H1 (cell line): ENCODE data around the gene TRAF3IP1. TPM values are rescaled to one million over a fixed set of nuclear protein-coding genes. Genes with fewer than 3 reads are reported as not detected.

ENCODE experiments used
- CTCF ChIA-PET: fragments of 300-600 bp; sonication (Branson Sonifier 250); formaldehyde crosslinking; loops from one replicate; lab custom pipeline; 2021; ENCODE audit not compliant: partially characterized antibody; lab: Charles Lee
- POLR2A ChIA-PET: fragments of 300-600 bp; sonication (Branson Sonifier 250); formaldehyde crosslinking; loops from one replicate; lab custom pipeline; 2021; ENCODE audit warnings: inconsistent platforms; ENCODE audit not compliant: partially characterized antibody; lab: Charles Lee
- DNase-seq, 2 experiments: peaks; one replicate each; pipeline versions ENCODE4 v3.0.0 to v3.0.0-alpha.2; 2010 to 2022; ENCODE audit warnings: low spot score in 2 of 2, low read depth in 1 of 2, mixed read lengths in 1 of 2
- FAIRE-seq: peaks from 2 replicates; lab custom pipeline; 2011; peaks lifted over from hg19 to GRCh38; lab: Jason Lieb, UNC
- H2AFZ ChIP-seq: 2 replicates; pipeline ENCODE4 v1.8.1; 2012; ENCODE audit warnings: low read length, inconsistent platforms
- H2AK5ac ChIP-seq: 2 replicates; pipeline ENCODE4 v1.6.1; 2013; ENCODE audit warnings: low read depth, low read length
- H2BK120ac ChIP-seq: replicated peaks from 2 replicates; pipeline ENCODE3; 2013; ENCODE audit warnings: low read depth, low read length, inconsistent platforms
- H2BK12ac ChIP-seq: 2 replicates; pipeline ENCODE4 v1.6.1; 2013; ENCODE audit warnings: low read depth, low read length
- H2BK15ac ChIP-seq: 2 replicates; pipeline ENCODE4 v1.6.1; 2013; ENCODE audit warnings: low read length
- H2BK20ac ChIP-seq: 2 replicates; pipeline ENCODE4 v1.6.1; 2013; ENCODE audit warnings: low read length
- H2BK5ac ChIP-seq: 2 replicates; pipeline ENCODE4 v1.6.1; 2013; ENCODE audit warnings: low read depth, low read length
- H3K14ac ChIP-seq: 2 replicates; pipeline ENCODE4 v1.6.1; 2013; ENCODE audit warnings: inconsistent platforms; ENCODE audit not compliant: insufficient read length
- H3K18ac ChIP-seq: 2 replicates; pipeline ENCODE4 v1.6.1; 2013; ENCODE audit warnings: low read length; ENCODE audit errors: extremely low read depth
- H3K23ac ChIP-seq: 2 replicates; pipeline ENCODE4 v1.6.1; 2013; ENCODE audit warnings: inconsistent platforms; ENCODE audit not compliant: insufficient read length
- H3K23me2 ChIP-seq: 2 replicates; pipeline ENCODE4 v1.6.1; 2013; ENCODE audit warnings: low read depth, low read length
- H3K27ac ChIP-seq: 2 replicates; pipeline ENCODE4 v1.6.1; 2011; ENCODE audit warnings: low read depth, low read length, inconsistent platforms
- H3K27me3 ChIP-seq, 4 experiments: replicated peaks in 1 of 4; 1 replicate in 1 of 4; 2 replicates in 3 of 4; pipeline versions ENCODE4 v1.6.1 to v1.8.1; 2011 to 2013; ENCODE audit warnings: low read length in 3 of 4, mild to moderate bottlenecking in 3 of 4, inconsistent platforms in 2 of 4, mixed read lengths in 2 of 4, moderate library complexity in 1 of 4; ENCODE audit not compliant: control insufficient read depth in 3 of 4, insufficient read depth in 3 of 4; ENCODE audit errors: extremely low read depth in 1 of 4
- H3K36me3 ChIP-seq, 4 experiments: 2 replicates each; pipeline versions ENCODE4 v1.6.1 to v1.8.1; 2011 to 2013; ENCODE audit warnings: mild to moderate bottlenecking in 4 of 4, low read length in 3 of 4, moderate library complexity in 2 of 4, control low read depth in 1 of 4, inconsistent platforms in 1 of 4; ENCODE audit not compliant: insufficient read depth in 4 of 4, control insufficient read depth in 2 of 4
- H3K4ac ChIP-seq: replicated peaks from 2 replicates; pipeline ENCODE3; 2013; ENCODE audit warnings: low read length, low read depth, mixed read lengths, inconsistent platforms; ENCODE audit not compliant: insufficient read length
- H3K4me1 ChIP-seq, 4 experiments: replicated peaks in 1 of 4; 1 replicate in 1 of 4; 2 replicates in 3 of 4; pipeline versions ENCODE4 v1.6.1 to v1.8.1; 2011 to 2013; ENCODE audit warnings: low read length in 3 of 4, inconsistent platforms in 2 of 4, mixed read lengths in 1 of 4; ENCODE audit not compliant: insufficient read depth in 4 of 4, control insufficient read depth in 3 of 4
- H3K4me2 ChIP-seq, 2 experiments: 2 replicates each; pipeline versions ENCODE4 v1.6.1 to v1.8.1; 2011 to 2013; ENCODE audit warnings: low read depth in 2 of 2, low read length in 2 of 2, control low read depth in 1 of 2, inconsistent platforms in 1 of 2, mild to moderate bottlenecking in 1 of 2; ENCODE audit not compliant: insufficient read depth in 1 of 2
- H3K4me3 ChIP-seq, 4 experiments: fragments of 200-600, 300-600 bp in 1 of 4; sonication (generic), shearing (Covaris generic), sonication (Bioruptor Twin) in 1 of 4; 2 replicates each; pipeline versions ENCODE4 v1.5.1 to v1.8.1; 2011 to 2016; ENCODE audit warnings: low read length in 4 of 4, low read depth in 3 of 4, control low read depth in 2 of 4, inconsistent platforms in 2 of 4, mild to moderate bottlenecking in 2 of 4, mixed read lengths in 1 of 4, moderate library complexity in 1 of 4; ENCODE audit not compliant: insufficient read depth in 2 of 4; ENCODE audit errors: extremely low read depth in 1 of 4
- H3K56ac ChIP-seq: replicated peaks from 2 replicates; pipeline ENCODE3; 2013; ENCODE audit warnings: low read depth, mild to moderate bottlenecking, mixed read lengths, low read length, inconsistent platforms; ENCODE audit not compliant: insufficient read length
- H3K79me1 ChIP-seq: 2 replicates; pipeline ENCODE4 v1.6.1; 2013; ENCODE audit warnings: low read depth, low read length, control low read depth
- H3K79me2 ChIP-seq, 2 experiments: 2 replicates each; pipeline versions ENCODE4 v1.6.1 to v1.8.1; 2012 to 2013; ENCODE audit warnings: low read length in 2 of 2, mild to moderate bottlenecking in 2 of 2, inconsistent platforms in 1 of 2; ENCODE audit not compliant: insufficient read depth in 2 of 2, control insufficient read depth in 1 of 2
- H3K9ac ChIP-seq, 4 experiments: replicated peaks in 1 of 4; 1 replicate in 1 of 4; 2 replicates in 3 of 4; pipeline versions ENCODE4 v1.6.1 to v1.8.1; 2011 to 2013; ENCODE audit warnings: low read depth in 3 of 4, low read length in 3 of 4, control low read depth in 2 of 4, mild to moderate bottlenecking in 2 of 4, moderate library complexity in 2 of 4, inconsistent platforms in 1 of 4; ENCODE audit errors: extremely low read depth in 1 of 4
- H3K9me3 ChIP-seq, 2 experiments: 2 replicates each; pipeline versions ENCODE4 v1.6.1 to v1.8.1; 2012 to 2013; ENCODE audit warnings: mild to moderate bottlenecking in 2 of 2, moderate library complexity in 2 of 2, control low read depth in 1 of 2, inconsistent platforms in 1 of 2, low read depth in 1 of 2, low read length in 1 of 2, mixed read lengths in 1 of 2; ENCODE audit not compliant: insufficient read depth in 2 of 2
- H4K20me1 ChIP-seq, 2 experiments: replicated peaks in 1 of 2; 2 replicates each; pipeline versions ENCODE3 to v1.8.1; 2011 to 2013; ENCODE audit warnings: inconsistent platforms in 2 of 2, low read length in 2 of 2, mild to moderate bottlenecking in 1 of 2; ENCODE audit not compliant: insufficient read depth in 2 of 2, control insufficient read depth in 1 of 2
- H4K5ac ChIP-seq: 2 replicates; pipeline ENCODE4 v1.6.1; 2013; ENCODE audit warnings: low read length, low read depth, mixed read lengths, inconsistent platforms; ENCODE audit not compliant: insufficient read length
- H4K8ac ChIP-seq: 2 replicates; pipeline ENCODE4 v1.8.0; 2013; ENCODE audit warnings: mild to moderate bottlenecking, moderate library complexity, low read length, inconsistent platforms; ENCODE audit not compliant: insufficient read depth; ENCODE audit errors: extremely low read depth
- H4K91ac ChIP-seq: replicated peaks from 2 replicates; pipeline ENCODE3; 2013; ENCODE audit warnings: low read length, mixed read lengths, inconsistent platforms; ENCODE audit not compliant: insufficient read length
- GTF2F1 ChIP-seq: IDR thresholded peaks from 2 replicates; pipeline ENCODE4 v1.6.1; 2012; ENCODE audit warnings: low read depth, low read length, improper control_type of control experiment, borderline replicate concordance
- WGBS, 2 experiments: shearing (Covaris generic) in 1 of 2; methylation state at CpG; one replicate each; pipeline versions ENCODE4 v1.1.6 to v1.1.7; 2013 to 2015; ENCODE audit warnings: low lambda C conversion rate in 2 of 2, mixed read lengths in 2 of 2, inconsistent platforms in 1 of 2, low coverage in 1 of 2, missing lambda C conversion rate in 1 of 2; ENCODE audit not compliant: insufficient replicate concordance in 2 of 2, insufficient coverage in 1 of 2, insufficient read length in 1 of 2; ENCODE audit errors: extremely low coverage in 1 of 2, missing lambda C conversion rate in 1 of 2; 5-methylcytosine and 5-hydroxymethylcytosine counted together
- polyA plus RNA-seq, 7 experiments: library from polyadenylated mRNA; depleted of rRNA in 3 of 7; stranded (reverse) in 5 of 7; unstranded in 2 of 7; fragments of >200 nt in 5 of 7; fragments of 200-250 nt in 2 of 7; gene quantifications; 1 replicate in 5 of 7; 2 replicates in 1 of 7; 4 replicates in 1 of 7; pipeline versions ENCODE4 v1.2.1 to v1.2.3, GENCODE V29; 2011 to 2013; ENCODE audit warnings: missing spikeins in 2 of 7, mixed read lengths in 2 of 7
- total RNA-seq: library from RNA; stranded (reverse); fragmentation: NEBNext Ultra II Directional; extraction: Animal tissue kit (Norgen Biotek cat#: 25700); gene quantifications from 2 replicates; pipeline ENCODE4 v1.2.1, GENCODE V29; 2021

The TRAF3IP1 gene
- total and polyA plus RNA-seq, 2 of the 8 experiments (the other 6 are each of a cell fraction or from before 2014, with no cell fraction given): 2.3 to 17.5 TPM

- H4K5ac ChIP-seq: no peak overlapping the region
- POLR2A ChIA-PET: no interaction called here
- TF ChIP-seq GTF2F1: no peak
These were observed 6.9 kb upstream of the TRAF3IP1 start for GRCh38 chr2:238313289-238313990.

More at GRCh38 chr2:238313289-238313990, 6.9 kb upstream of the TRAF3IP1 start:
- H2BK15ac ChIP-seq: no peak overlapping the region
- no peaks in the 10 kb centered on the region for H3K4me1 ChIP-seq
- WGBS, 2 experiments: 84% methylated on average over 8 of the region's 8 CpGs; no CpG with 5 or more reads in 1 of the 2 experiments
- H3K18ac ChIP-seq: no peak overlapping the region
- no peak for FAIRE-seq
- no peak overlapping the region for H2BK20ac ChIP-seq
- H3K27ac ChIP-seq: no peak overlapping the region
- H3K4ac ChIP-seq: no peak overlapping the region
- no peak overlapping the region for H3K56ac ChIP-seq
- H3K14ac ChIP-seq: no peak overlapping the region
- CTCF ChIA-PET: interaction anchor here (0.7 to 1.8 kb wide), 4 partner anchors 10 to 84 kb away, joined by 4 to 6 read pairs (median 4); no protein-coding TSS in a partner anchor
- no peak overlapping the region for H2BK120ac ChIP-seq
- H2BK12ac ChIP-seq: no peak overlapping the region
- no peak overlapping the region for H2AK5ac ChIP-seq
- H2AFZ ChIP-seq: no peak overlapping the region
- H4K8ac ChIP-seq: no peak overlapping the region
- no peak for DNase-seq
- H2BK5ac ChIP-seq: no peak overlapping the region
- H3K4me2 ChIP-seq: no peak overlapping the region
- no peaks in the 10 kb centered on the region for H3K79me2 ChIP-seq
- no peaks in the 10 kb centered on the region for H3K79me1 ChIP-seq
- H3K9ac ChIP-seq: no peak overlapping the region
- no peaks in the 10 kb centered on the region for H4K20me1 ChIP-seq
- H3K27me3 ChIP-seq: no peaks in the 10 kb centered on the region
- no peak overlapping the region for H3K23ac ChIP-seq
- no peak overlapping the region for H3K4me3 ChIP-seq
- H3K36me3 ChIP-seq: no peaks in the 10 kb centered on the region
- no peak overlapping the region for H4K91ac ChIP-seq
- no peaks in the 10 kb centered on the region for H3K9me3 ChIP-seq
- H3K23me2 ChIP-seq: no peaks in the 10 kb centered on the region
